Endothelial cell of umbilical vein (primary cell): Measurements from ENCODE around the gene GPR17. TPM values are rescaled to one million over a fixed set of nuclear protein-coding genes. Genes with fewer than 3 reads are reported as not detected.

Experiments used
- BruUV-seq: library from RNA; stranded (reverse); fragments of 400-500 nt; replicated peaks from 2 replicates; lab custom pipeline; 2021; lab: Mats Ljungman, UMichigan
- CTCF ChIA-PET: fragments of 300-600, 350-600 bp; sonication (Branson Sonifier 250); formaldehyde crosslinking; loops from one replicate; lab custom pipeline; 2021; ENCODE audit warnings: antibody characterized with exemption, inconsistent platforms; lab: Charles Lee
- POLR2A ChIA-PET: fragments of 300-600, 350-600 bp; sonication (Branson Sonifier 250); formaldehyde crosslinking; loops from one replicate; lab custom pipeline; 2021; ENCODE audit warnings: antibody characterized with exemption, inconsistent platforms; lab: Charles Lee
- DNase-seq: peaks from one replicate; pipeline ENCODE4 v3.0.0-alpha.2; 2011; ENCODE audit warnings: low read depth, low spot score
- FAIRE-seq: peaks from 2 replicates; lab custom pipeline; 2011; peaks lifted over from hg19 to GRCh38; lab: Jason Lieb, UNC
- H2AFZ ChIP-seq: 2 replicates; pipeline ENCODE4 v1.6.0; 2012; ENCODE audit warnings: low read depth, low read length, control low read depth, inconsistent platforms
- H3K27ac ChIP-seq: 2 replicates; pipeline ENCODE4 v1.5.1; 2011; ENCODE audit warnings: low read depth, mild to moderate bottlenecking, control low read depth, low read length, moderate library complexity; ENCODE audit not compliant: insufficient read depth
- H3K27me3 ChIP-seq, 2 experiments: 2 replicates each; pipeline versions ENCODE4 v1.6.0 to v1.6.1; 2011; ENCODE audit warnings: low read length in 2 of 2, mixed read lengths in 1 of 2; ENCODE audit not compliant: control insufficient read depth in 2 of 2, insufficient read depth in 2 of 2
- H3K36me3 ChIP-seq, 2 experiments: 2 replicates in 1 of 2; 3 replicates in 1 of 2; pipeline ENCODE4 v1.5.1; 2011; ENCODE audit warnings: low read length in 2 of 2, mild to moderate bottlenecking in 1 of 2, moderate library complexity in 1 of 2; ENCODE audit not compliant: control insufficient read depth in 2 of 2, insufficient read depth in 2 of 2; ENCODE audit errors: extremely low read depth in 1 of 2
- H3K4me1 ChIP-seq: 3 replicates; pipeline ENCODE4 v1.5.1; 2011; ENCODE audit warnings: mild to moderate bottlenecking, low read length; ENCODE audit not compliant: control insufficient read depth, insufficient read depth; ENCODE audit errors: extremely low read depth
- H3K4me2 ChIP-seq: 2 replicates; pipeline ENCODE4 v1.6.1; 2011; ENCODE audit warnings: low read length, control low read depth, mixed read lengths; ENCODE audit not compliant: insufficient read depth
- H3K4me3 ChIP-seq, 3 experiments: fragments of 200-600 bp in 1 of 3; sonication (generic), shearing (Covaris generic) in 1 of 3; replicated peaks in 1 of 3; 2 replicates each; pipeline ENCODE4 v1.5.1; 2011 to 2016; ENCODE audit warnings: control low read depth in 3 of 3, low read length in 3 of 3, mild to moderate bottlenecking in 2 of 3, inconsistent platforms in 1 of 3, low read depth in 1 of 3, moderate library complexity in 1 of 3; ENCODE audit not compliant: insufficient read depth in 1 of 3
- H3K79me2 ChIP-seq: 2 replicates; pipeline ENCODE4 v1.6.0; 2012; ENCODE audit warnings: low read length, inconsistent platforms; ENCODE audit not compliant: control insufficient read depth, insufficient read depth
- H3K9ac ChIP-seq: replicated peaks from 2 replicates; pipeline ENCODE3; 2011; ENCODE audit warnings: low read length, control low read depth; ENCODE audit not compliant: insufficient read depth; ENCODE audit errors: extremely low read depth
- H3K9me1 ChIP-seq: replicated peaks from 3 replicates; pipeline ENCODE4 v1.6.0; 2011; ENCODE audit warnings: mild to moderate bottlenecking, low read length; ENCODE audit not compliant: control insufficient read depth, insufficient read depth; ENCODE audit errors: extremely low read depth
- H3K9me3 ChIP-seq: replicated peaks from 2 replicates; pipeline ENCODE4 v1.5.1; 2012; ENCODE audit warnings: low read length, inconsistent platforms; ENCODE audit not compliant: control insufficient read depth, insufficient read depth
- H4K20me1 ChIP-seq: replicated peaks from 2 replicates; pipeline ENCODE3; 2011; ENCODE audit warnings: mild to moderate bottlenecking, low read length; ENCODE audit not compliant: control insufficient read depth, insufficient read depth; ENCODE audit errors: extremely low read depth
- CTCF ChIP-seq, 2 donors: IDR thresholded peaks; 1 replicate in 1 of 2; 2 replicates in 1 of 2; pipeline ENCODE4 v1.5.1; 2011; ENCODE audit warnings: low read length in 2 of 2, mild to moderate bottlenecking in 2 of 2, moderate library complexity in 2 of 2, control low read depth in 1 of 2, inconsistent platforms in 1 of 2, low read depth in 1 of 2; ENCODE audit not compliant: insufficient read depth in 1 of 2; ENCODE audit errors: extremely low read depth in 1 of 2
- GATA2 ChIP-seq: IDR thresholded peaks from 2 replicates; pipeline ENCODE4 v1.7.0; 2011; ENCODE audit warnings: low read depth, mild to moderate bottlenecking, moderate library complexity, mixed read lengths, low read length; ENCODE audit not compliant: insufficient read length, insufficient read depth
- JUN ChIP-seq: IDR thresholded peaks from 2 replicates; pipeline ENCODE4 v1.6.1; 2011; ENCODE audit warnings: borderline replicate concordance, low read depth; ENCODE audit not compliant: insufficient read length, insufficient read depth
- POLR2A ChIP-seq: IDR thresholded peaks from 2 replicates; pipeline ENCODE4 v1.6.1; 2012; ENCODE audit warnings: low read depth, mild to moderate bottlenecking, control low read depth, low read length
- POLR2AphosphoS5 ChIP-seq: IDR thresholded peaks from 2 replicates; pipeline ENCODE4 v1.6.1; 2012; ENCODE audit warnings: low read depth, mild to moderate bottlenecking, control low read depth, low read length, moderate library complexity; ENCODE audit not compliant: insufficient read depth
- dilution Hi-C: fragments of 300-500 bp; cut with MboI; formaldehyde crosslinking; loops from one replicate; pipeline ENCODE4 v1.15.0; 2019; ENCODE audit warnings: low sequenced_read_pairs; ENCODE audit not compliant: extremely low pct_ligation_motif_present
- intact Hi-C: fragments of 100-400 bp; cut with micrococcal nuclease; formaldehyde crosslinking; loops from one replicate; pipeline ENCODE4 v1.10.0; 2022
- polyA plus RNA-seq, 4 experiments: library from polyadenylated mRNA; depleted of rRNA in 3 of 4; stranded (reverse) in 3 of 4; unstranded in 1 of 4; fragments of >200 nt; gene quantifications; 2 replicates each; pipeline versions ENCODE4 v1.2.1 to v1.2.3, GENCODE V29; 2011 to 2012; ENCODE audit warnings: missing spikeins in 1 of 4
- total RNA-seq: library from RNA; stranded (reverse); gene quantifications from 2 replicates; pipeline ENCODE4 v1.2.3, GENCODE V29; 2021

GPR17 gene
- total and polyA plus RNA-seq, 2 donors (not counting 3 experiments of a cell fraction or from before 2014, with no cell fraction given) = 0.10 TPM; not detected in 1

GRCh38 chr2:127701193-127701650, 55.3 kb downstream of the GPR17 start, which contains the start of gene SFT2D3:
TSS of gene SFT2D3 (plus strand) at chr2:127701497. CDS start at chr2:127701529, 32 bp downstream.
- Histone ChIP-seq H3K4me3 (peak within 1 kb of the TSS; percentile 40 to 79 (median 45)), H3K9me1 (no peaks in the 10 kb centered on the region), H3K79me2 (peaks cover 11% of the 10 kb centered on the region), H3K9me3 (no peaks in the 10 kb centered on the region), H4K20me1 (no peaks in the 10 kb centered on the region), H2AFZ (peak within 1 kb of the TSS; percentile 97), H3K36me3 (peaks cover 0 to 2% of the 10 kb centered on the region in 2 experiments), H3K9ac (peak within 1 kb of the TSS; percentile 87), H3K4me1 (peaks cover 17% of the 10 kb centered on the region), H3K4me2 (peak within 1 kb of the TSS; percentile 86), H3K27me3 (no peaks in the 10 kb centered on the region), H3K27ac (peak within 1 kb of the TSS; percentile 85)
- peak; percentile 95 for TF ChIP-seq POLR2AphosphoS5
- peak; percentile 99 for TF ChIP-seq POLR2A
- no peak for TF ChIP-seq JUN
- TF ChIP-seq CTCF (IDR thresholded peaks at IDR 0.05; ENCODE audit: extremely low read depth in 1 of 2, insufficient read depth in 1 of 2, low read depth in 1 of 2, low read length in 2 of 2) = no peak
- no peak for TF ChIP-seq GATA2
- no TSS peak for BruUV-seq
- peak; percentile 96 for FAIRE-seq
- ChIA-PET CTCF (interaction anchor here (1.4 to 3.9 kb wide), 2 partner anchors 26 to 110 kb away, joined by 7 to 44 read pairs; partner anchors contain the start of gene LIMS2), POLR2A (interaction anchor here (0.6 kb wide), 1 partner anchor 26 kb away, joined by 3 read pairs; the partner anchor contains the start of gene LIMS2)
- DNase-seq = peak; percentile 91
- dilution Hi-C loops (no loop called here), intact Hi-C loops (loop anchor here (1.0 to 5.0 kb wide), 5 partner anchors 26 to 194 kb away; partner anchors contain the start of genes IWS1 and LIMS2)
